Endothelial cell of umbilical vein (primary cell): Measurements from ENCODE around the gene COX8A. TPM values are rescaled to one million over a fixed set of nuclear protein-coding genes. Genes with fewer than 3 reads are reported as not detected.

ENCODE experiments used
- BruUV-seq: library from RNA; stranded (reverse); fragments of 400-500 nt; replicated peaks from 2 replicates; lab custom pipeline; 2021; lab: Mats Ljungman, UMichigan
- CTCF ChIA-PET: fragments of 300-600, 350-600 bp; sonication (Branson Sonifier 250); formaldehyde crosslinking; loops from one replicate; lab custom pipeline; 2021; ENCODE audit warnings: antibody characterized with exemption, inconsistent platforms; lab: Charles Lee
- POLR2A ChIA-PET: fragments of 300-600, 350-600 bp; sonication (Branson Sonifier 250); formaldehyde crosslinking; loops from one replicate; lab custom pipeline; 2021; ENCODE audit warnings: antibody characterized with exemption, inconsistent platforms; lab: Charles Lee
- DNase-seq: peaks from one replicate; pipeline ENCODE4 v3.0.0-alpha.2; 2011; ENCODE audit warnings: low read depth, low spot score
- FAIRE-seq: peaks from 2 replicates; lab custom pipeline; 2011; peaks lifted over from hg19 to GRCh38; lab: Jason Lieb, UNC
- H2AFZ ChIP-seq: 2 replicates; pipeline ENCODE4 v1.6.0; 2012; ENCODE audit warnings: low read depth, low read length, control low read depth, inconsistent platforms
- H3K27ac ChIP-seq: 2 replicates; pipeline ENCODE4 v1.5.1; 2011; ENCODE audit warnings: low read depth, mild to moderate bottlenecking, control low read depth, low read length, moderate library complexity; ENCODE audit not compliant: insufficient read depth
- H3K27me3 ChIP-seq, 2 experiments: 2 replicates each; pipeline versions ENCODE4 v1.6.0 to v1.6.1; 2011; ENCODE audit warnings: low read length in 2 of 2, mixed read lengths in 1 of 2; ENCODE audit not compliant: control insufficient read depth in 2 of 2, insufficient read depth in 2 of 2
- H3K36me3 ChIP-seq, 2 experiments: 2 replicates in 1 of 2; 3 replicates in 1 of 2; pipeline ENCODE4 v1.5.1; 2011; ENCODE audit warnings: low read length in 2 of 2, mild to moderate bottlenecking in 1 of 2, moderate library complexity in 1 of 2; ENCODE audit not compliant: control insufficient read depth in 2 of 2, insufficient read depth in 2 of 2; ENCODE audit errors: extremely low read depth in 1 of 2
- H3K4me1 ChIP-seq: 3 replicates; pipeline ENCODE4 v1.5.1; 2011; ENCODE audit warnings: mild to moderate bottlenecking, low read length; ENCODE audit not compliant: control insufficient read depth, insufficient read depth; ENCODE audit errors: extremely low read depth
- H3K4me2 ChIP-seq: 2 replicates; pipeline ENCODE4 v1.6.1; 2011; ENCODE audit warnings: low read length, control low read depth, mixed read lengths; ENCODE audit not compliant: insufficient read depth
- H3K4me3 ChIP-seq, 3 experiments: fragments of 200-600 bp in 1 of 3; sonication (generic), shearing (Covaris generic) in 1 of 3; replicated peaks in 1 of 3; 2 replicates each; pipeline ENCODE4 v1.5.1; 2011 to 2016; ENCODE audit warnings: control low read depth in 3 of 3, low read length in 3 of 3, mild to moderate bottlenecking in 2 of 3, inconsistent platforms in 1 of 3, low read depth in 1 of 3, moderate library complexity in 1 of 3; ENCODE audit not compliant: insufficient read depth in 1 of 3
- H3K79me2 ChIP-seq: 2 replicates; pipeline ENCODE4 v1.6.0; 2012; ENCODE audit warnings: low read length, inconsistent platforms; ENCODE audit not compliant: control insufficient read depth, insufficient read depth
- H3K9ac ChIP-seq: replicated peaks from 2 replicates; pipeline ENCODE3; 2011; ENCODE audit warnings: low read length, control low read depth; ENCODE audit not compliant: insufficient read depth; ENCODE audit errors: extremely low read depth
- H3K9me1 ChIP-seq: replicated peaks from 3 replicates; pipeline ENCODE4 v1.6.0; 2011; ENCODE audit warnings: mild to moderate bottlenecking, low read length; ENCODE audit not compliant: control insufficient read depth, insufficient read depth; ENCODE audit errors: extremely low read depth
- H3K9me3 ChIP-seq: replicated peaks from 2 replicates; pipeline ENCODE4 v1.5.1; 2012; ENCODE audit warnings: low read length, inconsistent platforms; ENCODE audit not compliant: control insufficient read depth, insufficient read depth
- H4K20me1 ChIP-seq: replicated peaks from 2 replicates; pipeline ENCODE3; 2011; ENCODE audit warnings: mild to moderate bottlenecking, low read length; ENCODE audit not compliant: control insufficient read depth, insufficient read depth; ENCODE audit errors: extremely low read depth
- EZH2 ChIP-seq: IDR thresholded peaks from 2 replicates; pipeline ENCODE4 v1.6.1; 2012; ENCODE audit warnings: borderline replicate concordance, low read depth, mild to moderate bottlenecking, moderate library complexity, low read length, inconsistent platforms; ENCODE audit not compliant: severe bottlenecking
- FOS ChIP-seq: IDR thresholded peaks from 2 replicates; pipeline ENCODE4 v1.6.1; 2011; ENCODE audit warnings: mild to moderate bottlenecking, low read length, moderate library complexity, borderline replicate concordance; ENCODE audit not compliant: insufficient read depth
- GATA2 ChIP-seq: IDR thresholded peaks from 2 replicates; pipeline ENCODE4 v1.7.0; 2011; ENCODE audit warnings: low read depth, mild to moderate bottlenecking, moderate library complexity, mixed read lengths, low read length; ENCODE audit not compliant: insufficient read length, insufficient read depth
- JUN ChIP-seq: IDR thresholded peaks from 2 replicates; pipeline ENCODE4 v1.6.1; 2011; ENCODE audit warnings: borderline replicate concordance, low read depth; ENCODE audit not compliant: insufficient read length, insufficient read depth
- MAX ChIP-seq: IDR thresholded peaks from 2 replicates; pipeline ENCODE4 v1.6.1; 2011; ENCODE audit not compliant: insufficient read depth, insufficient read length
- MYC ChIP-seq: IDR thresholded peaks from one replicate; pipeline ENCODE4 v1.6.1; 2011; ENCODE audit warnings: mild to moderate bottlenecking, low read depth, low read length
- POLR2A ChIP-seq: IDR thresholded peaks from 2 replicates; pipeline ENCODE4 v1.6.1; 2012; ENCODE audit warnings: low read depth, mild to moderate bottlenecking, control low read depth, low read length
- POLR2AphosphoS5 ChIP-seq: IDR thresholded peaks from 2 replicates; pipeline ENCODE4 v1.6.1; 2012; ENCODE audit warnings: low read depth, mild to moderate bottlenecking, control low read depth, low read length, moderate library complexity; ENCODE audit not compliant: insufficient read depth
- dilution Hi-C: fragments of 300-500 bp; cut with MboI; formaldehyde crosslinking; loops from one replicate; pipeline ENCODE4 v1.15.0; 2019; ENCODE audit warnings: low sequenced_read_pairs; ENCODE audit not compliant: extremely low pct_ligation_motif_present
- intact Hi-C: fragments of 100-400 bp; cut with micrococcal nuclease; formaldehyde crosslinking; loops from one replicate; pipeline ENCODE4 v1.10.0; 2022
- polyA plus RNA-seq, 4 experiments: library from polyadenylated mRNA; depleted of rRNA in 3 of 4; stranded (reverse) in 3 of 4; unstranded in 1 of 4; fragments of >200 nt; gene quantifications; 2 replicates each; pipeline versions ENCODE4 v1.2.1 to v1.2.3, GENCODE V29; 2011 to 2012; ENCODE audit warnings: missing spikeins in 1 of 4
- total RNA-seq: library from RNA; stranded (reverse); gene quantifications from 2 replicates; pipeline ENCODE4 v1.2.3, GENCODE V29; 2021
- TF ChIP-seq, protein P1 (sequence below), 2 donors: IDR thresholded peaks; 1 replicate in 1 of 2; 2 replicates in 1 of 2; pipeline ENCODE4 v1.5.1; 2011; ENCODE audit warnings: low read length in 2 of 2, mild to moderate bottlenecking in 2 of 2, moderate library complexity in 2 of 2, control low read depth in 1 of 2, inconsistent platforms in 1 of 2, low read depth in 1 of 2; ENCODE audit not compliant: insufficient read depth in 1 of 2; ENCODE audit errors: extremely low read depth in 1 of 2

Gene COX8A
- total and polyA plus RNA-seq, 2 donors (not counting 3 experiments of a cell fraction or from before 2014, with no cell fraction given): 339 to 930 TPM

GRCh38 chr11:64005691-64006090 is 31.3 kb downstream of the COX8A start:
- dilution Hi-C loops: no loop called here
- CTCF ChIA-PET: no interaction called here

More at GRCh38 chr11:64005691-64006090, 31.3 kb downstream of the COX8A start:
- no peaks in the 10 kb centered on the region for H3K9me1 ChIP-seq
- FAIRE-seq (no peak), DNase-seq (no peak)
- no peaks in the 10 kb centered on the region for H3K36me3 ChIP-seq
- H3K27me3 ChIP-seq: no peaks in the 10 kb centered on the region
- H3K4me3 ChIP-seq: no peak overlapping the region
- no peaks in the 10 kb centered on the region for H3K79me2 ChIP-seq
- H2AFZ ChIP-seq: no peak overlapping the region
- H3K9me3 ChIP-seq: no peaks in the 10 kb centered on the region
- no peak overlapping the region for H3K4me2 ChIP-seq
- intact Hi-C loops: no loop called here
- H3K27ac ChIP-seq: no peak overlapping the region
- H3K4me1 ChIP-seq: peaks cover 37% of the 10 kb centered on the region
- POLR2A ChIA-PET: no interaction called here
- TF ChIP-seq FOS (no peak), JUN (no peak), POLR2AphosphoS5 (no peak), MYC (no peak), MAX (no peak), POLR2A (no peak), EZH2 (no peak), GATA2 (no peak)
- TF ChIP-seq, protein P1, sequence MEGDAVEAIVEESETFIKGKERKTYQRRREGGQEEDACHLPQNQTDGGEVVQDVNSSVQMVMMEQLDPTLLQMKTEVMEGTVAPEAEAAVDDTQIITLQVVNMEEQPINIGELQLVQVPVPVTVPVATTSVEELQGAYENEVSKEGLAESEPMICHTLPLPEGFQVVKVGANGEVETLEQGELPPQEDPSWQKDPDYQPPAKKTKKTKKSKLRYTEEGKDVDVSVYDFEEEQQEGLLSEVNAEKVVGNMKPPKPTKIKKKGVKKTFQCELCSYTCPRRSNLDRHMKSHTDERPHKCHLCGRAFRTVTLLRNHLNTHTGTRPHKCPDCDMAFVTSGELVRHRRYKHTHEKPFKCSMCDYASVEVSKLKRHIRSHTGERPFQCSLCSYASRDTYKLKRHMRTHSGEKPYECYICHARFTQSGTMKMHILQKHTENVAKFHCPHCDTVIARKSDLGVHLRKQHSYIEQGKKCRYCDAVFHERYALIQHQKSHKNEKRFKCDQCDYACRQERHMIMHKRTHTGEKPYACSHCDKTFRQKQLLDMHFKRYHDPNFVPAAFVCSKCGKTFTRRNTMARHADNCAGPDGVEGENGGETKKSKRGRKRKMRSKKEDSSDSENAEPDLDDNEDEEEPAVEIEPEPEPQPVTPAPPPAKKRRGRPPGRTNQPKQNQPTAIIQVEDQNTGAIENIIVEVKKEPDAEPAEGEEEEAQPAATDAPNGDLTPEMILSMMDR (IDR thresholded peaks at IDR 0.05; ENCODE audit: extremely low read depth in 1 of 2, insufficient read depth in 1 of 2, low read depth in 1 of 2, low read length in 2 of 2): no peak
- H3K9ac ChIP-seq: no peak overlapping the region
- BruUV-seq: no TSS peak
- no peaks in the 10 kb centered on the region for H4K20me1 ChIP-seq
